Measurements from ENCODE around the gene IL22RA2. TPM values are rescaled to one million over a fixed set of nuclear protein-coding genes. Genes with fewer than 3 reads are reported as not detected.
"Not testable (repeated sequence)": the region's sequence is repeated elsewhere in the genome, so short reads cannot be mapped to it uniquely, and the experiment has no call there.

IL22RA2 gene
- total RNA-seq, 1 donor from 2014 or later, result not detected

DNA sequence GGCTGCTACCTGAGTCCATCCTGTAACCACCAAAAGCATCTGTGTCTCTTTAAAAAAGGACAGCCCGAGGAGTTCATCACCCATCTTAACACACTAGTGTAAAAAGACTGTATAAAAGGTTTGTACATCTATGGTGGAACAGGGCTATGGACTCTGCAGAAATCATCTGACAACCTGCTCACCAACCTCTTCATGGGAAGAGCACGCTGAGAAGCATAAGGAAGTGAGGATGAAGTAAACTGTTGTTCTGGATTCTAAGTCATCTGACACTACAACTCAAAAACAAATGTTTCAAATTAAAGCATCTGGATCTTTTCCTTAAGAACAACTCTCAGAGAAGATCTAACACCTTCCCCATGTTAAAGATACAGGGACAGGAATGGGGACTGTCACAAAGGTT lies 40.4 kb upstream of the IL22RA2 start:
- Mint-ChIP-seq H3K36me3 (ENCODE audit: low read depth, unreplicated experiment) (peaks cover 39% of the 10 kb centered on the region), H3K27ac (ENCODE audit: unreplicated experiment) (peak overlapping the region; percentile 96), H3K4me3 (ENCODE audit: unreplicated experiment) (no peak overlapping the region), H3K9me3 (ENCODE audit: unreplicated experiment) (peaks cover 8% of the 10 kb centered on the region), H3K27me3 (ENCODE audit: unreplicated experiment) (no peaks in the 10 kb centered on the region), H3K4me1 (ENCODE audit: unreplicated experiment) (peaks cover 53% of the 10 kb centered on the region)
- DNase-seq (ENCODE audit: low spot score), result no peak
- TF ChIP-seq, protein P1, sequence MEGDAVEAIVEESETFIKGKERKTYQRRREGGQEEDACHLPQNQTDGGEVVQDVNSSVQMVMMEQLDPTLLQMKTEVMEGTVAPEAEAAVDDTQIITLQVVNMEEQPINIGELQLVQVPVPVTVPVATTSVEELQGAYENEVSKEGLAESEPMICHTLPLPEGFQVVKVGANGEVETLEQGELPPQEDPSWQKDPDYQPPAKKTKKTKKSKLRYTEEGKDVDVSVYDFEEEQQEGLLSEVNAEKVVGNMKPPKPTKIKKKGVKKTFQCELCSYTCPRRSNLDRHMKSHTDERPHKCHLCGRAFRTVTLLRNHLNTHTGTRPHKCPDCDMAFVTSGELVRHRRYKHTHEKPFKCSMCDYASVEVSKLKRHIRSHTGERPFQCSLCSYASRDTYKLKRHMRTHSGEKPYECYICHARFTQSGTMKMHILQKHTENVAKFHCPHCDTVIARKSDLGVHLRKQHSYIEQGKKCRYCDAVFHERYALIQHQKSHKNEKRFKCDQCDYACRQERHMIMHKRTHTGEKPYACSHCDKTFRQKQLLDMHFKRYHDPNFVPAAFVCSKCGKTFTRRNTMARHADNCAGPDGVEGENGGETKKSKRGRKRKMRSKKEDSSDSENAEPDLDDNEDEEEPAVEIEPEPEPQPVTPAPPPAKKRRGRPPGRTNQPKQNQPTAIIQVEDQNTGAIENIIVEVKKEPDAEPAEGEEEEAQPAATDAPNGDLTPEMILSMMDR (IDR thresholded peaks at IDR 0.05; ENCODE audit: unreplicated experiment), result no peak

DNA sequence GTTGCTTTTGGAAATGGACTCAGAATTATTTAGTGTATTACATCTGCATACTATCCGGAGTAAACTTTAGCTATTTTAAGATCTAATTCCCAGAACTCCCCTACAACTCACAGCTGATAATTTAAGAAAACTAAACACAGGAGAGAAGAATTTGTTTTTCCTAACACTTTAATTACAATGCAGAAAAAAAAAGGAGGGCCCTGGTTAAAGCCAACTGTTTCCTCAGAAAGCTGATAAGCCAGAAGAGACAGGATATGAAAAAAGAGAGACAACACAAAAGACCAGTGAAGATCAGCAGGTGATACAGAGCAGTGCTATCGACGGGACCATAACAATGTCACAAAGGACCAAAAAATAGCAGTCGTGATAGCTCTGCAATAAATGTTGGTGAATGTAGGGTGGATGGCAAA lies 39.9 kb upstream of the IL22RA2 start:
- peaks cover 39% of the 10 kb centered on the region for H3K36me3 Mint-ChIP-seq (ENCODE audit: low read depth, unreplicated experiment)

DNA sequence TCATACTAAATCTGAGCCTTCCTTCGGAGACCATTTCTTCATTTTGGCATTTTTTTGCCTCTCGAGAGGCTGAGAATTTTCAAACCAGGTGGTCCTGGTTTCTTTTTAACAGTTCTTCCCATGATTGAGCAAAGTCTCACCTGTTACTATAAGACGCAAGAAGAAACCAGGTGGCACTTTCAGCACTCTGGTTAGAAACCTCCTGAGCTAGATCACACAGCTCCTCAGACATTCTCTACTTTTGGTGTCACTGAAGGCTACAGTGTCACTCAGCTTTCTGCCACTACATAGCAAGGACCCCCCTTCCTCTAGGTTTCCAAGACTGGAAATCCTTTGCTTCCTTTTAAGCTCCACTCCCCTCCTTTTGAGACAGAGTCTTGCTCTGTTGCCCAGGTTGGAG lies 38.5 kb upstream of the IL22RA2 start:
- H3K4me1 Mint-ChIP-seq (ENCODE audit: unreplicated experiment), result peaks cover 36% of the 10 kb centered on the region
- peak overlapping the region; percentile 92 for H3K27ac Mint-ChIP-seq (ENCODE audit: unreplicated experiment)
- peaks cover 16% of the 10 kb centered on the region for H3K9me3 Mint-ChIP-seq (ENCODE audit: unreplicated experiment)
- no peak overlapping the region for H3K4me3 Mint-ChIP-seq (ENCODE audit: unreplicated experiment)
- H3K36me3 Mint-ChIP-seq (ENCODE audit: low read depth, unreplicated experiment), result peaks cover 48% of the 10 kb centered on the region
- TF ChIP-seq, protein P1 (IDR thresholded peaks at IDR 0.05; ENCODE audit: unreplicated experiment), result no peak
- no peak for DNase-seq (ENCODE audit: low spot score)
- H3K27me3 Mint-ChIP-seq (ENCODE audit: unreplicated experiment), result no peaks in the 10 kb centered on the region

More for the DNA sequence above, 39.9 kb upstream of the IL22RA2 start:
- TF ChIP-seq, protein P1 (IDR thresholded peaks at IDR 0.05; ENCODE audit: unreplicated experiment), result no peak
- no peak for DNase-seq (ENCODE audit: low spot score)
- Mint-ChIP-seq H3K4me3 (ENCODE audit: unreplicated experiment) (peak overlapping the region; percentile 24), H3K27ac (ENCODE audit: unreplicated experiment) (peak overlapping the region; percentile 96), H3K4me1 (ENCODE audit: unreplicated experiment) (peaks cover 48% of the 10 kb centered on the region), H3K9me3 (ENCODE audit: unreplicated experiment) (peaks cover 8% of the 10 kb centered on the region), H3K27me3 (ENCODE audit: unreplicated experiment) (no peaks in the 10 kb centered on the region)

DNA sequence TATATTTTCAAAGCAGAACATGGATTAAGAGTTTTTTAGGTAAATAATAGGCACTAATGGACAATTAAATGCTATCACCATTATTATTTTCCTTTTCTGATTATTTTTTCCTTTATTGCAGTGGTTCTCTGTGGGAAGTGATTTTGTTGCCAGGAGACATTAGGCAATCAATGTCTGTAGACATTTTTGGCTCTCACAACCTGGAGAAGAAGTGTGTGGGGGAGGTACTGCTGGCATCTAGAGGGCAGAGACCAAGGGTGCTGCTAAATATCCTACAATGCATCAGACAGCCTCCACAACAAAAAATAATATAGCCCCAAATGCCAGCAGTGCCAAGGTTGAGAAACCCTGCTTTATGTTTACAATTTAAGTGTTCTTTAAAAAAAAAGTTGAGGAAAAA lies 37.5 kb upstream of the IL22RA2 start:
- Mint-ChIP-seq H3K4me1 (ENCODE audit: unreplicated experiment) (peaks cover 29% of the 10 kb centered on the region), H3K9me3 (ENCODE audit: unreplicated experiment) (peaks cover 16% of the 10 kb centered on the region), H3K4me3 (ENCODE audit: unreplicated experiment) (no peak overlapping the region), H3K27me3 (ENCODE audit: unreplicated experiment) (no peaks in the 10 kb centered on the region), H3K36me3 (ENCODE audit: low read depth, unreplicated experiment) (peaks cover 55% of the 10 kb centered on the region), H3K27ac (ENCODE audit: unreplicated experiment) (no peak overlapping the region)
- TF ChIP-seq, protein P1 (IDR thresholded peaks at IDR 0.05; ENCODE audit: unreplicated experiment), result no peak
- no peak for DNase-seq (ENCODE audit: low spot score)

DNA sequence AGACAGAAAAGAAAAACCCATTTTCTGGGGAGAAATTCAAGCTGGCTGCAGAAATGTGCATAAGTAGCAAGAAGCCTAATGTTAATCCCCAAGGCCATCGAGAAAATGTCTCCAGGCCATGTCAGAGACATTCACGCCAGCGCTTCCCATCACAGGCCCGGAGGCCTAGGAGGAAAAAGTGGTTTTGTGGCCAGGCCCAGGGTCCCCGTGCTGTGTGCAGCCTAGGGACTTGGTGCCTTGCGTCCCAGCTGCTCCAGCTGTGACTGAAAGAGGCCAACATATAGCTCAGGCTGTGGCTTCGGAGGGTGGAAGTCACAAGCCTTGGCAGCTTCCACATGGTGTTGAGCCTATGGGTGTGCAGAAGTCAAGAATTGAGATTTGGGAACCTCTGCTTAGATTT lies 34.8 kb upstream of the IL22RA2 start:
- H3K27ac Mint-ChIP-seq (ENCODE audit: unreplicated experiment), result no peak overlapping the region
- peaks cover 15% of the 10 kb centered on the region for H3K4me1 Mint-ChIP-seq (ENCODE audit: unreplicated experiment)
- TF ChIP-seq, protein P1 (IDR thresholded peaks at IDR 0.05; ENCODE audit: unreplicated experiment), result no peak
- H3K27me3 Mint-ChIP-seq (ENCODE audit: unreplicated experiment), result peaks cover 4% of the 10 kb centered on the region
- no peak for DNase-seq (ENCODE audit: low spot score)
- peaks cover 68% of the 10 kb centered on the region for H3K36me3 Mint-ChIP-seq (ENCODE audit: low read depth, unreplicated experiment)
- peaks cover 16% of the 10 kb centered on the region for H3K9me3 Mint-ChIP-seq (ENCODE audit: unreplicated experiment)
- H3K4me3 Mint-ChIP-seq (ENCODE audit: unreplicated experiment), result peak overlapping the region; percentile 45

DNA sequence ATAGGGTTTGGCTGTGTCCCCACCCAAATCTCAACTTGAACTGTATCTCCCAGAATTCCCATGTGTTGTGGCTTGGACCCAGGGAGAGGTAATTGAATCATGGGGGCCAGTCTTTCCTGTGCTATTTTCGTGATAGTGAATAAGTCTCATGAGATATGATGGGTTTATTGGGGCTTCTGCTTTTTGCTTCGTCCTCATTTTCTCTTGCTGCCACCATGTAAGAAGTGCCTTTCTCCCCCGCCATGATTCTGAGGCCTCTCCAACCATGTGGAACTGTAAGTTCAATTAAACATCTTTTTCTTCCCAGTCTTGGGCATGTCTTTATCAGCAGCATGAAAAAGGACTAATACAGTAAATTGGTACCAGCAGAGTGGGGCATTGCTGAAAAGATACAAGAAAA lies 34.0 kb upstream of the IL22RA2 start:
- Mint-ChIP-seq H3K36me3 (ENCODE audit: low read depth, unreplicated experiment) (peaks cover 70% of the 10 kb centered on the region), H3K4me3 (ENCODE audit: unreplicated experiment) (peak overlapping the region; percentile 45), H3K27ac (ENCODE audit: unreplicated experiment) (peak overlapping the region; percentile 6), H3K9me3 (ENCODE audit: unreplicated experiment) (peaks cover 16% of the 10 kb centered on the region)
- H3K4me1 Mint-ChIP-seq (ENCODE audit: unreplicated experiment); DNase-seq (ENCODE audit: low spot score); H3K27me3 Mint-ChIP-seq (ENCODE audit: unreplicated experiment): not testable (repeated sequence)

All from endothelial cell (in vitro differentiated cells).